Measurements from ENCODE around the gene IL15RA. TPM values are rescaled to one million over a fixed set of nuclear protein-coding genes. Genes with fewer than 3 reads are reported as not detected.
A peak's percentile ranks its signal among the peaks of the same experiment; 100 is the strongest.

The IL15RA gene
- total and polyA plus RNA-seq, 4 donors, result 13.2 to 67.7 (median 32.7) TPM

DNA sequence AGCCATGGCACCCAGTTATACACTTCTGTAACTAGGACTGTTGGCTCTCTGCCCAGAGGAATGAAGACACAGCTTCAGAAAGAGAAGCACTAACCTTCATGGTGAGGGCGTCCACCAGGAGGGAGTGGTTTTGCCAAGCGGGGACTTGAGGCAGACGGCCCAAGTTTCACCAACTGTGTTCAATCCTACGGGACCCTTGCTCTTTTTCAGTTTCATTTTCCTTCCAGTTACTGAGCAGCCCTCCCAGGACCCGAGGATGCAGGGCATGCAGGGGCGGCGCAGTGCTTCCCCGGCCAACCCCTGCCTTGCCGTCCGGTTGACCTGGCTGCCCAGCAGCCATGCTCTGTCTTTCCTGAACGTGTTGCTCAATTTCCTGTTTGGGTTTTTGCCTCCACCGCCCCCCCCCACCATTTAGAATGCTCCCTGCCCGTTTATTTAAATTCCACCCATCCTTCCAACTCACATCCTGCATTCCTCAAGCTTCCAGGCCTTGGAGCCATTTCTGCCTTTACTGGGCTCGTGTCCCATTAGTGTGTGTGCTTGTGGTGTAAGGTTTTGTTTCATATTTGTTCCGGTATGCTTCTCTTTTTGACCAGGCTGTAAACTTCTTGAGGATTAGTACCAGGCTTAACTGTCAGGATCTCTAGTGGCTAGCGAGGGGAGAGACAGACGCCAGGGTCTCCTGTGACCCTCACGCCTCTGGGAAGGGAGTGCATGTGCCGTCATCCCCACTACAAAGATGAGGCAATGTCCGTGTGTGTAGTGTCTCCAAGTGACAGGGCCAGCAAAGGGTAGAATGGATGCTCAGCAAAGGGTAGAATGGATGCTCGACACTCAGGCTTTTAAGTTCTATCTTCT, 31.6 kb downstream of the IL15RA start:
- 19 to 33% methylated on average over 20 to 21 of the region's 21 CpGs for WGBS, 2 donors
- H3K27me3 ChIP-seq (ENCODE audit: control insufficient read depth in 3 of 3, insufficient read depth in 3 of 3, low read length in 2 of 3), result peaks cover 0 to 3% (median 0%) of the 10 kb centered on the region in 3 donors
- peak overlapping the region; percentile 28 for H3K4me3 ChIP-seq
- no peak for ATAC-seq (ENCODE audit: insufficient read depth, low FRiP score)
- peak; percentile 79 to 91 (median 86) for DNase-seq
- TF ChIP-seq, protein P1, sequence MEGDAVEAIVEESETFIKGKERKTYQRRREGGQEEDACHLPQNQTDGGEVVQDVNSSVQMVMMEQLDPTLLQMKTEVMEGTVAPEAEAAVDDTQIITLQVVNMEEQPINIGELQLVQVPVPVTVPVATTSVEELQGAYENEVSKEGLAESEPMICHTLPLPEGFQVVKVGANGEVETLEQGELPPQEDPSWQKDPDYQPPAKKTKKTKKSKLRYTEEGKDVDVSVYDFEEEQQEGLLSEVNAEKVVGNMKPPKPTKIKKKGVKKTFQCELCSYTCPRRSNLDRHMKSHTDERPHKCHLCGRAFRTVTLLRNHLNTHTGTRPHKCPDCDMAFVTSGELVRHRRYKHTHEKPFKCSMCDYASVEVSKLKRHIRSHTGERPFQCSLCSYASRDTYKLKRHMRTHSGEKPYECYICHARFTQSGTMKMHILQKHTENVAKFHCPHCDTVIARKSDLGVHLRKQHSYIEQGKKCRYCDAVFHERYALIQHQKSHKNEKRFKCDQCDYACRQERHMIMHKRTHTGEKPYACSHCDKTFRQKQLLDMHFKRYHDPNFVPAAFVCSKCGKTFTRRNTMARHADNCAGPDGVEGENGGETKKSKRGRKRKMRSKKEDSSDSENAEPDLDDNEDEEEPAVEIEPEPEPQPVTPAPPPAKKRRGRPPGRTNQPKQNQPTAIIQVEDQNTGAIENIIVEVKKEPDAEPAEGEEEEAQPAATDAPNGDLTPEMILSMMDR (IDR thresholded peaks at IDR 0.05; ENCODE audit: control extremely low read depth, extremely low read depth), result no peak
- H3K27ac ChIP-seq (ENCODE audit: low read depth in 1 of 2, low read length in 1 of 2), result peak overlapping the region; percentile 87 to 93
- H3K9me3 ChIP-seq (ENCODE audit: control insufficient read depth in 4 of 4, insufficient read depth in 3 of 4, low read length in 3 of 4), result no peaks in the 10 kb centered on the region
- H3K4me1 ChIP-seq (ENCODE audit: control insufficient read depth in 5 of 5, insufficient read depth in 5 of 5, low read length in 5 of 5), result peaks cover 6 to 35% (median 17%) of the 10 kb centered on the region in 5 donors
- H3K36me3 ChIP-seq (ENCODE audit: control insufficient read depth in 4 of 4, insufficient read depth in 4 of 4, low read length in 4 of 4), result no peaks in the 10 kb centered on the region
- peak overlapping the region in 1 of 2 donors; percentile 76 for H3K9ac ChIP-seq (ENCODE audit: insufficient read depth in 1 of 2, low read length in 2 of 2)

DNA sequence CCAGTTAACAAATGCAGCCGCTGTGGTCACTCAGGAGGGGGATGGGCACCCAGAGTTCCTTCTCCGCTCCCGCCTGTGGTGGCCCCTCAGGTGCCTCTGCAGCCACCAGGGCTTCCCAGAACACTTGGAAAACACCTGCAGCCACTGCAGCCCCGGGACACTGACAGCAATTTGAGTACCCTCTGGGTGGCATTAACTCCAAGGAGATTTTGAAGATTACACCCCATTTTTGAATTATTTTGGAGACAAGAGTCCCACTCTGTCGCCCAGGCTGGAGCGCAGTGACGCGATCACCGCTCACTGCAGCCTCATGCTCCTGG, 32.2 kb downstream of the IL15RA start:
- H3K4me3 ChIP-seq, result peak overlapping the region; percentile 28
- peak overlapping the region; percentile 87 to 93 for H3K27ac ChIP-seq (ENCODE audit: low read depth in 1 of 2, low read length in 1 of 2)
- no peaks in the 10 kb centered on the region for H3K9me3 ChIP-seq (ENCODE audit: control insufficient read depth in 4 of 4, insufficient read depth in 3 of 4, low read length in 3 of 4)
- ATAC-seq (ENCODE audit: insufficient read depth, low FRiP score) (no peak), DNase-seq (no peak)
- TF ChIP-seq, protein P1 (IDR thresholded peaks at IDR 0.05; ENCODE audit: control extremely low read depth, extremely low read depth), result no peak
- H3K36me3 ChIP-seq (ENCODE audit: control insufficient read depth in 4 of 4, insufficient read depth in 4 of 4, low read length in 4 of 4), result no peaks in the 10 kb centered on the region
- H3K4me1 ChIP-seq (ENCODE audit: control insufficient read depth in 5 of 5, insufficient read depth in 5 of 5, low read length in 5 of 5), result peaks cover 6 to 35% (median 17%) of the 10 kb centered on the region in 5 donors
- H3K27me3 ChIP-seq (ENCODE audit: control insufficient read depth in 3 of 3, insufficient read depth in 3 of 3, low read length in 2 of 3), result peaks cover 0 to 3% (median 0%) of the 10 kb centered on the region in 3 donors
- peak overlapping the region in 1 of 2 donors; percentile 26 for H3K9ac ChIP-seq (ENCODE audit: insufficient read depth in 1 of 2, low read length in 2 of 2)
- 68 to 69% methylated on average over 9 of the region's 9 CpGs for WGBS, 2 donors

DNA sequence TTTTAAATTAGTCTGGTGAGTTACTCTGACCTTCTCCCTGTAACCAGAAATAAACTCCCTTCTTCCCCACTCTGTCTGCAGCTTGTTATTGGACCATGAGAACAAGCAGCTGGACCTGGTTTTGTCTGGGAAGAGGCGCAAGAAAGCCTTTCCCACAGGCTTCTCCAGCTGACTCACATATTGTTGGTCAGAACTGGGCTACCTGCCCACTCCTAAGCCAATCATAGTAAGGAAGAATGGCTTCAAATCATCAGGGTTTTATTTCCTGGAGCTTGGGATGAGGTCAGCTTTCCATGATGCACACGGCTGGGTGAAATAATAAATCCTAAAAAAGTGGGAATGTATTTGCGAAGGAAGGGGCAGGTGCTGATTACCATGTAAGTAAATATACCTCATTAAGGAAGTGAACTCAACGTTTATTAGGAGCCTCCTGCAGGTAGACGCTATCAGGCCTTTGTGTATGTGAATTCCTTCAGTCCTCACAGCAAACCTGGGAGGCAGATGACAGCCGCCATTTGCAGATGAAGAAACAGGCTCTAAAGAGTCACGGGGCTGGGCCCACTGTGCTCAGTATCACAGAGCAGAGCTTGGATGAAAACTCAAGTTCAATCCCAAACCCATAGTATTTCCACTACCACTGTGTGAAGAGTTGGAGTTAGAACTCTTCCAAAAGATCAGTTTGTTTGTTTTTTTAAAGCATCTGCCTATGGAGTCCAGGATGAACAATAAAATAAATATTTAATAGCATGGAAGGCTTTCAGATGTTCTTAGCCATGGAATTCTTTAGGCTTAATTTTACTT, 32.8 kb downstream of the IL15RA start:
- 46 to 63% methylated on average over 7 of the region's 7 CpGs for WGBS, 2 donors
- Histone ChIP-seq H3K27me3 (ENCODE audit: control insufficient read depth in 3 of 3, insufficient read depth in 3 of 3, low read length in 2 of 3) (peaks cover 0 to 3% (median 0%) of the 10 kb centered on the region in 3 donors), H3K36me3 (ENCODE audit: control insufficient read depth in 4 of 4, insufficient read depth in 4 of 4, low read length in 4 of 4) (no peaks in the 10 kb centered on the region), H3K4me3 (peak overlapping the region; percentile 6), H3K9me3 (ENCODE audit: control insufficient read depth in 4 of 4, insufficient read depth in 3 of 4, low read length in 3 of 4) (no peaks in the 10 kb centered on the region), H3K4me1 (ENCODE audit: control insufficient read depth in 5 of 5, insufficient read depth in 5 of 5, low read length in 5 of 5) (peaks cover 6 to 35% (median 17%) of the 10 kb centered on the region in 5 donors), H3K9ac (ENCODE audit: insufficient read depth in 1 of 2, low read length in 2 of 2) (peak overlapping the region in 1 of 2 donors; percentile 39), H3K27ac (ENCODE audit: low read depth in 1 of 2, low read length in 1 of 2) (peak overlapping the region; percentile 91 to 93)
- ATAC-seq (ENCODE audit: insufficient read depth, low FRiP score), result peak; percentile 25
- peak; percentile 82 to 96 (median 91) for DNase-seq
- TF ChIP-seq, protein P1 (IDR thresholded peaks at IDR 0.05; ENCODE audit: control extremely low read depth, extremely low read depth), result no peak

Measured in lung (tissue), 12 donors.